Esophagus squamous epithelium (tissue), 4 donors: ENCODE data around the gene DAPK1.

Source experiments
- CTCF ChIP-seq, 6 experiments: fragments of 450-650 bp in 4 of 6; fragments of 200-600 bp in 2 of 6; sonication (generic) in 2 of 6; IDR thresholded peaks; one replicate each; pipeline ENCODE4 v1.5.1; 2016 to 2019; ENCODE audit warnings: antibody characterized with exemption in 6 of 6, mild to moderate bottlenecking in 4 of 6, moderate library complexity in 4 of 6
- POLR2A ChIP-seq, 4 donors: fragments of 450-650 bp; IDR thresholded peaks; one replicate each; pipeline ENCODE4 v1.6.1; 2017; ENCODE audit warnings: antibody characterized with exemption in 4 of 4, mild to moderate bottlenecking in 4 of 4, moderate library complexity in 3 of 4

- TF ChIP-seq CTCF (IDR thresholded peaks at IDR 0.05) (no peak), POLR2A (IDR thresholded peaks at IDR 0.05) (no peak)
Measured at GRCh38 chr9:87579781-87580541, 82.3 kb downstream of the DAPK1 start.
